NCI-H2029 (cell line): ENCODE data around the gene SETD3.

ENCODE experiments used
- DNase-seq: peaks from one replicate; lab custom pipeline; 2025; lab: John Stamatoyannopoulos, UW

The SETD3 gene

GRCh38 chr14:99422228-99423010 is 58.2 kb downstream of the SETD3 start:
- DNase-seq = no peak

GRCh38 chr14:99420711-99421110 is 59.9 kb downstream of the SETD3 start:
- DNase-seq = peak; percentile 41

GRCh38 chr14:99419905-99420304 is 60.8 kb downstream of the SETD3 start:
- no peak for DNase-seq

GRCh38 chr14:99418242-99418641 is 62.4 kb downstream of the SETD3 start:
- DNase-seq = no peak

GRCh38 chr14:99416909-99417308 is 63.8 kb downstream of the SETD3 start:
- no peak for DNase-seq

GRCh38 chr14:99415496-99416281 is 65.0 kb downstream of the SETD3 start:
- peak; percentile 55 for DNase-seq

- no peak for DNase-seq
Measured at GRCh38 chr14:99413911-99414310, 66.7 kb downstream of the SETD3 start.

GRCh38 chr14:99413172-99413571 is 67.5 kb downstream of the SETD3 start:
- DNase-seq = no peak

GRCh38 chr14:99412117-99413061 is 68.3 kb downstream of the SETD3 start:
- DNase-seq = no peak

GRCh38 chr14:99410019-99410418 is 70.6 kb downstream of the SETD3 start:
- no peak for DNase-seq

GRCh38 chr14:99408971-99409289 is 71.7 kb downstream of the SETD3 start:
- DNase-seq = no peak

- no peak for DNase-seq
Measured at GRCh38 chr14:99408286-99408970, 72.2 kb downstream of the SETD3 start.

- DNase-seq = no peak
Measured at GRCh38 chr14:99407416-99407815, 73.2 kb downstream of the SETD3 start.

- no peak for DNase-seq
Measured at GRCh38 chr14:99402950-99403349, 77.7 kb downstream of the SETD3 start.

GRCh38 chr14:99402285-99402648 is 78.4 kb downstream of the SETD3 start:
- no peak for DNase-seq

- no peak for DNase-seq
Measured at GRCh38 chr14:99401621-99402284, 78.9 kb downstream of the SETD3 start.

GRCh38 chr14:99401211-99401610 is 79.4 kb downstream of the SETD3 start:
- no peak for DNase-seq

GRCh38 chr14:99397698-99398097 is 83.0 kb downstream of the SETD3 start:
- DNase-seq = no peak

- DNase-seq = peak; percentile 6
Measured at GRCh38 chr14:99395909-99396530, 84.6 kb downstream of the SETD3 start.

GRCh38 chr14:99394602-99395156 is 86.0 kb downstream of the SETD3 start:
- DNase-seq = no peak
